ENCODE data around the gene PIK3CD.

The PIK3CD gene

GRCh38 chr1:9737671-9738070 lies 86.1 kb downstream of the PIK3CD start:
- no peak for TF ChIP-seq CTCF (IDR thresholded peaks at IDR 0.05)

GRCh38 chr1:9744106-9744799 lies 92.7 kb downstream of the PIK3CD start:
- no peak for TF ChIP-seq CTCF (IDR thresholded peaks at IDR 0.05)

GRCh38 chr1:9746211-9746610 lies 94.7 kb downstream of the PIK3CD start:
- TF ChIP-seq CTCF (IDR thresholded peaks at IDR 0.05): no peak

GRCh38 chr1:9746651-9747050 lies 95.1 kb downstream of the PIK3CD start:
- TF ChIP-seq CTCF (IDR thresholded peaks at IDR 0.05): no peak

- no peak for TF ChIP-seq CTCF (IDR thresholded peaks at IDR 0.05)
Measured at GRCh38 chr1:9749361-9749760, 97.8 kb downstream of the PIK3CD start.

GRCh38 chr1:9751971-9752370 lies 100.4 kb downstream of the PIK3CD start:
- no peak for TF ChIP-seq CTCF (IDR thresholded peaks at IDR 0.05)

GRCh38 chr1:9753121-9753531 lies 101.6 kb downstream of the PIK3CD start:
- TF ChIP-seq CTCF (IDR thresholded peaks at IDR 0.05): no peak

Data from LNCAP (cell line).